ENCODE measurements around the gene MTA2. TPM values are rescaled to one million over a fixed set of nuclear protein-coding genes. Genes with fewer than 3 reads are reported as not detected.
A peak's percentile ranks its signal among the peaks of the same experiment; 100 is the strongest.
"Not testable (repeated sequence)": the region's sequence is repeated elsewhere in the genome, so short reads cannot be mapped to it uniquely, and the experiment has no call there.

The MTA2 gene
- total RNA-seq, result 10 to 100 TPM; 84.5 to 96.6 TPM
- long read RNA-seq, partial matches to known transcripts, result 3 of 7 reads
- long read RNA-seq, other reads (novel, unspliced or antisense), result 2 of 7 reads

DNA sequence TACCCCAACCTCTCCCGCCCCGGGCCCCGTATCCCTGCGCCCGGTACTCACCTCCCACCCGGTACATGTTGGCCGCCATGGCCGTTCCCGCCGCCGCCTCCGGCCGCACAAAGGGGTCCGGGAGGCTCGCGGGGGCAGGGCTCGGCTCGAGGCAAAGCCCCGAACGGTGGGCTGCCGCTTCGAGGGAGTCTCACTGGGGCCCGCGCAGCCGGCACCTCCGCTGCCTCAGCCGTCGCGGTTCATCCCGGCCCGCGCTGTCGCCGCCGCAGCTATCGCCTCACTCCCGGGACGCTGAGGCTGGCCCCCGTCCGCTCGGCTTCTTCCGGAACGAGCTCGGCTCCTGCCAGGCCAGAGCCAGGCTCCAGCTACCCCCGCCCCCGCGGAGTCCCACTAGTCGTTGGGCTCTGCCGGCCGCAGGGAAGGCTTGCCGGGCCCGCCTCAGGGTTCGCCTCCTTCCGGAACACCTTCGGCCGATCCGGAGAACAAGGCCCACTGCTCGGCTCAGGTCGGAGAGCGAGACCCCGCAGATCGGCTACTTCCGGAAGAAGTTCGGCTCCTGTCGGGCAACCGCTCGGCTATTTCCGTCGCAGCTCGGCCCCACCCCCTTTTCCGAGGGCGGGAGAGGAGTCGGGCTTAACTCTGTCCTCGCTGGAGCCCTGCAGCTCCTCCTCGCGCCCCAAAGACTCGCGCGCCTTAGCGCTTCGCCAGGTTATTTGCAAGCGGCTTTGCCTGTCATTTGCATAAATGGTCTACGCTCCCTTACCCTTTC is at the start of gene MTA2:
TSS of gene MTA2 (minus strand) at position 494 of the 769 bp plus-strand sequence. CDS start at position 79, 415 bp downstream.
- intact Hi-C loops (cut with DNase I, micrococcal nuclease), result no loop called here

DNA sequence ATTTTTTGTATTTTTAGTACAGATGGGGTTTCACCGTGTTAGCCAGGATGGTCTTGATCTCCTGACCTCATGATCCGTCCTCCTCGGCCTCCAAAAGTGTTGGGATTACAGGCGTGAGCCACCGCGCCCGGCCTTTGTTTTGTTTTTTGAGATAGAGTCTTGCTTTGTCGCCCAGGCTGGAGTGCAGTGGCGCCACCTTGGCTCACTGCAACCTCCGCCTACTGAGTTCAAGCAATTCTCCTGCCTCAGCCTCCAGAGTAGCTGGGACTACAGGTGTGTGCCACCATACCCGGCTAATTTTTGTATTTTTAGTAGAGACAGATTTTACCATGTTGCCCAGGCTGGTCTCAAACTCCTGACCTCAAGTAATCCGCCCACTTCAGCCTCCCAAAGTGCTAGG is 48.6 kb upstream of the MTA2 start:
- intact Hi-C loops (cut with DNase I, micrococcal nuclease); DNase-seq; ATAC-seq: not testable (repeated sequence)

More for the DNA sequence above, at the start of gene MTA2:
- ATAC-seq (peak; percentile 82), DNase-seq (peak; percentile 97 to 98)

DNA sequence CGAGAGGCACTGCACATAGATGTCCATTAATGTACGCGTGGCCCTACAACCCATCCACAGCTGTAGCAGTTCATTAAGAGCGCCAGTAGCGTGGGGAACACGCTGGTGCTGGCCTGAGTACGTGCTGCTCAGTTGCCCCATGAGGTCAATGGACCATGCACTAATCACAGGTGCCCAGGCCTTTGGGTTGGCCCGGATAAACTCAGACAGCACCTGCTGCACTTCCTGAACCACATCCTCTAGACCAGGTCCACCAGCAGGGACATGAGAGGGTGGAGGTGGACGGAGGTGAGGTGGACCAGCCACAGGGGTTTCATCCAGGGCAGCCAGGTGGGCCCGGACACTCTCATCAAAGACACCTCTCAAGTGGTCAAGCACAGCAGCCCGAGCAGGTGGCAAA is 47.8 kb upstream of the MTA2 start:
- DNase-seq (no peak), ATAC-seq (no peak)

DNA sequence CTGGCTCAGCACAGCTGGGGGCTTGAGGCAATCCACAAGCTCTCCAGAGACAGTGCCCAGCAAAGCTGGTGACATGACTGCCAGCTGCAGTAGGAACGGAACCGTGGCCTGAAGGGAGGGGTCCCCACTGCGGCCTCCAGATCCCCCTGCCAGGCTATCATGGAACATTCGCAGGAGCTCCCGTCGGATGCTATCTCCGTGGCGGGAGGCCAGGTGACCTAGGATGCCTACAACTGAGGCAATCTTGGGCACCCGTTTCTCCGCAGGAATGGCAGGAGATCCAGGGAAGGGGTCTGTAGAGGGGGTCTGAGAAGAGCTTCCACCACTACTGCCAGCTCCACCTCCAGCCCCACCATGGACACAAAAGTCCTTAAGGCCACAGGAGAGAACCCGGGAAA is 47.3 kb upstream of the MTA2 start:
- no peak for DNase-seq
- no peak for ATAC-seq
- intact Hi-C loops (cut with DNase I, micrococcal nuclease), result no loop called here

More for the DNA sequence above, 47.8 kb upstream of the MTA2 start:
- intact Hi-C loops (cut with DNase I, micrococcal nuclease), result no loop called here

DNA sequence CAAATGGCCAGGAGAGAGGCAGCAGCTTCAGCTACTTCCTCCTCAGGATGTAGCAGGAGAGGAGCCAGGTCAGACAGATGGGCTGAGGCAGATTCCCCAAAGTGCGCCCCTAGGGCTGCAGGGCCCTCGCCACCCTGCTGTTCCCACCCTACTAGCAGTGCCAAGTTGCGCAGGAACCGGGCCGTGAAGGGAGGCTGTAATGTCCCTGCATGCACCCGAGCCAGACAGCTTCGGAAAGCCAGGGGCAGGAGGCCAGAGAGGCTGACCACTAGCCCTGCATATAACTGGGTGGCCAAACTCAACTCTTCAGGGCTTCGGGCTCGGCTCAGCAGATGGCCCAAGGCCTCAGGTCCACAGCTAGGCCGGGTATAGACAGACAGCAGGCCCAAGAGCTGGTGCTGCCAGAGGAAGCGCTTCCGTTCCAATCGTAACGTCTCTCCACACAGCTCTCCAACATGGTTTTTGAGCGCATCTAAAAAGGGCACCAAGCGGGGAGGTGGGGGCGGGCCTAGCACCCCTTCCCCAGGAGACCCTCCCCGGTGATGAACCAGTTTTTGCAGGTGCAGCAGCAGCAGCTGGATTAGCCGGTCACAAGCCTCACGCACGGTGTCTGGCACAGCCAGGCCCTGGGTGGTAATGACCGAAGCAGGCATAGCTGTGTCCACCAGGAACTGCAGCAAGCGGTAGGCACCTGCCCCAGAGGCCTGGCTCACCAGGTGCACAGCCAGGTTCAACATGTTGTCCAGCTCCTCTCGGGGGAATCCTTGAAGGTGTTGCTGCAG is 46.7 kb upstream of the MTA2 start:
- DNase-seq (no peak), ATAC-seq (no peak)
- intact Hi-C loops (cut with DNase I, micrococcal nuclease), result no loop called here

DNA sequence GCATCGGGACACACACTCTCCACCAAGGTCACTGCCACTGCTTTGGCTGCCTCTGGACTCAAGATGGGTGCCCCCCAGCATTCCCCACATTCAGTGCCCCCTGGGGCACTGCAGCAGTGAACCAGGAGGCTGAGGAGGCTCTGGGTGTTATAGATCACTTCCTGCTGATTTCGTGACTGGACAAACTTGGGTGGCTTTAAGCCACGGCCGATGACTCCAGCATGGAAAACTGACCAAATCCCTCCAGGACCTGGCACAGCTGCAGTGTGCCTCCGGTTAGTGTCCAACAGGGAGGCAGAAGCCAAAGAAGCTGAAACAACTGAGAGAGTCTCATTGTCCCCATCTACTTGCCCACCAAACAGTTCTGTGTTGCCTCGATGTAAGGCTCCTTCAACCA is 45.9 kb upstream of the MTA2 start:
- no peak for ATAC-seq
- intact Hi-C loops (cut with DNase I, micrococcal nuclease), result no loop called here
- DNase-seq, result no peak

DNA sequence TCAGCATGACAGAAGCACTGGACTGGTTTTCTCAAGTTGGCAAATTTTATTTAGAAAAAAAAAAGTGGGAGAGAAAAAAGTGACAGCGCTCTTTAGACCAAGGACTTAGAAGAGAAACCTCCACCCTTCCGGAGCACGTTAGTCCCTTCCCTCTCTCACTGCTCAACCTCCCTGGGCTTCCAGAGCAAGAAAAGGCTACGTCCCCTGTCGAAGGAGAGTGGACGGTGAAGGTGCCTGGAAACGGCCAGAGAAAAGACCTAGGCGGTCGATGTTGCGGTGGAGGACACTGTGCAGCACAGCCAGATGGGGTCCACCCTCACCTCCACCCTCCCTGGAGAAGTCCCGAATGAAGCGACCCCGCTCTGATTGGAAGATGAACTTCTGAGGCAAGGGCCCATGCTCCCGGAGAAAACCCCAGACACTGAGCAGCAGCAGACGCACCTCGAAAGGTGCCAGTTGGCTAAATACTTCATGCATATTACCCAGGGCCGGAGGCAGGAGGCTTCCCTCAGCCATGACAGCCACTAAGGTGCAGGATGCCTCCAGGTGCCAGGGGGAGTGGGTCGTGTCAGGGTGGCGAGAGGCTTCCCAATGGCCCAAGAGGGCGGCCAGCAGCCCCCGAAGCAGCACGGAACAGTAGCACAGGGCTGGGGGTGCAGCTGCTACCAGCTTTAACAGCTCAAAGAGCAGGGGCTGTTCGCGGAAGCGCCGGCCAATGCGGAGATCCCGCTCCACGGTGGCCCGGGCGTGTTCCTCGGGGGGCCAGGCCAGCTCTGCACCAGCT is 45.4 kb upstream of the MTA2 start:
- DNase-seq (no peak), ATAC-seq (no peak)
- intact Hi-C loops (cut with DNase I, micrococcal nuclease), result no loop called here

DNA sequence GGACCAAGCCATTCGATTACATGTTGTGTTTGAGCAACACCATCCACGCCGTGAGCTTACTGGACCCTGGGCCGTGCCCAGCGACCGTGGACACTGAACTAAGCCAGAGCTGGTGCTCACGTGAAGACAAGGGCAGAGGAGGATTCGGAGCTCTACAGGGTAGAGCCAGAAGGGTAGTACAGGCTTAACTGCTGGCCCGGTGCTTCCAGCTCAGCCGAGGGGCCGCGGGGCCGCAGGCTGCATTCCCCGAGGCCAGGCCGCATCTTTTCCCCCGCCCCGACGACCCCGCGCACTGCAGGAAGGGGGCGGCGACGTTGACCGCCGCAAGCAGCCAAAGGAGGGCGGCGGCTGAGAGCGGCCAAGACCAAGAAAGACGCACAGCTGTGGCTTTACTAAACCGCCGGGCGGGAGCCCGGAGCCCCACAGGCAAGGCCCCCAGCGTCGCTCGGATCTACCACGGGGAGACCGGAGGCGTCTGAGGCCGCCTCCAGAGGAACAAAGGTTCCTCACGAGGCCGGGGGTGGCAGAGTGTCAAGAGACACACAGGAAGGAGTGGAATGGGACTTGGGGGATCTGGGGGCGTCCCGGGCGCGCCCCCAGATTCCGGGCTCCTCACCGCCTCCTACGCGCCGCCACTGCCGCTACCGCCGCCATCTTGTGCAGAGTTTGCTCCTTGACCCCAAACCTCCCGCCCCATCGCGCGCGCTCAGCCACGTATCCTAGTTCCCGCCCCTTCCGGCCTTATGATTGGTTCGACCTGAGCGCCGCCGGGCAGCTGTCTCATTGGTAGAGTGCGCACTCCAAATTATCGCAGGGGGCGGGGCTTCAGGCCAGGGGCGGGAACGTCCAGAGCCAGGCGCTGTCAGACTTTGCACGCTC is 44.5 kb upstream of the MTA2 start, which contains the start of gene GANAB:
TSS of gene GANAB (minus strand) at position 668 of the 879 bp plus-strand sequence. CDS start at position 654, 14 bp downstream.
- DNase-seq (peak; percentile 99 to 100), ATAC-seq (peak; percentile 98)
- intact Hi-C loops (cut with DNase I, micrococcal nuclease), result no loop called here

DNA sequence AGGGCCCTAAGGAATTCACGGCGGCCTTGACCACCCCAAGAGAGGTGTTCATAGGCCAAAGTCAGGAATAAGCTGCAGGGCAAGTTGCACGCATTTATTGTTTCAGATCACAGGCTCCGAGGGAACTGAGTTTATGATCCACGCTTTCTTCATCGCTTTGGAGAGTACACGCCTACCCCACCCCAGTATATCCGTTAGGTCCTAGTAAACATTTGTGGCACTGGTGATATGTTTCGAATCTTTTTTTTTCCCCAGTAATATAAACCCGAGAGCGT is 43.9 kb upstream of the MTA2 start:
- intact Hi-C loops (cut with DNase I, micrococcal nuclease), result no loop called here
- peak; percentile 32 for ATAC-seq
- DNase-seq, result no peak

DNA sequence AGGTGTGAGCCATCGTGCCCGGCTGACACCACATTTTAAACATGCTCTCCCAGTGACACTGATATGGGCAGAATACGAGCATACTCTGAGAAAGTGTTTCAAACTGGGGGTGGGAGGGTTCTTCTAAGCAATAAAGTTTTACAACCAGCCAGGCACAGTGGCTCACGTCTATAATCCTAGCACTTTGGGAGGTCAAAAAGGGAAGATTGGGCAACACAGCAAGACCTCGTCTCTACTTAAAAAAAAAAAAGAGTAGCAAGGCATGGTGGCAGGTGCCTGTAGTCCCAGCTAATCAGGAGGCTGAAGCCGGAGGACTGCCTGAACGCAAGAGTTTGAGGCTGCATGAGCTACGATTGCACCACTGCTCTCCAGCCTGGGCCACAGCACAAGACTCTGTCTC is 42.6 kb upstream of the MTA2 start:
- intact Hi-C loops (cut with DNase I, micrococcal nuclease), result no loop called here
- no peak for ATAC-seq

DNA sequence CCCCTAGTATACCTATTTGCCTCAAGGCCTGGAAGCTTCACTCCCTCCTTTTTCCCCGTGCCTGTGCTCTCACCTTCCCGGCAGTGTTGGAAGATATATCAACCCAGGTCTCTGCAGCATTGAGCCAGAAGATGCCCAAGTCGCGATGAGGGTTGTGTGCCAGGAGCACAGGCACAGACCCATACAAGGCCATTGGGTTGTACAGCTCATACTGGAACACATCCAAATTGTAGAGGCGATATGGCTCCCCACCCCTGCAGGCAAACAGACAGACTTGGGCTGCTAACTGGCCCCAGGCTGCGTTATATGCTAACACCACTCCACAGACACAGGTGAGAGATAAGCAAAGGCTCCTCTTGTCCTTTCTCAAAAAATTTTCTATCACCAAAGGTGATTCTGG is 30.8 kb upstream of the MTA2 start:
- DNase-seq (no peak), ATAC-seq (peak; percentile 51)
- intact Hi-C loops (cut with DNase I, micrococcal nuclease), result no loop called here

More for the DNA sequence above, 42.6 kb upstream of the MTA2 start:
- no peak for DNase-seq

DNA sequence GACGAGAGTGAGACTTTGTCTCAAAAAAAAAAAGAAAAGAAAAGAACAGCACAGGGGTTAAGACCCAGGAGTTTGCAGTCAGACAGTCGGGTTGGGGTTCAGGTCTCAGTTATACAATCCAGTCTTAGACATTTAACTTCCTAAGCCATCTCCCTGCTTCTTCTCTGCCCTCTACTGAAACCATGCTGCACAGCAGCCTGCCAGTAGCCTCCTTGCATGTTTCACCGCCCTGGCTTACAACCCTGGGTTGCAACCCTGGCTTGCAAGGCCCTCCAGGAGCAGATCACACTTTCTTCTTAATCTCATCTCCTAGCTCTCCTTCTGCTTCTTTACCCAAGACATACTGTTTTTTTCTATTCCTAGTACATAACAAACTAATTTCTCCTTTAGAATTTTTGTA is 26.0 kb upstream of the MTA2 start:
- no peak for ATAC-seq
- no peak for DNase-seq
- intact Hi-C loops (cut with DNase I, micrococcal nuclease), result no loop called here

DNA sequence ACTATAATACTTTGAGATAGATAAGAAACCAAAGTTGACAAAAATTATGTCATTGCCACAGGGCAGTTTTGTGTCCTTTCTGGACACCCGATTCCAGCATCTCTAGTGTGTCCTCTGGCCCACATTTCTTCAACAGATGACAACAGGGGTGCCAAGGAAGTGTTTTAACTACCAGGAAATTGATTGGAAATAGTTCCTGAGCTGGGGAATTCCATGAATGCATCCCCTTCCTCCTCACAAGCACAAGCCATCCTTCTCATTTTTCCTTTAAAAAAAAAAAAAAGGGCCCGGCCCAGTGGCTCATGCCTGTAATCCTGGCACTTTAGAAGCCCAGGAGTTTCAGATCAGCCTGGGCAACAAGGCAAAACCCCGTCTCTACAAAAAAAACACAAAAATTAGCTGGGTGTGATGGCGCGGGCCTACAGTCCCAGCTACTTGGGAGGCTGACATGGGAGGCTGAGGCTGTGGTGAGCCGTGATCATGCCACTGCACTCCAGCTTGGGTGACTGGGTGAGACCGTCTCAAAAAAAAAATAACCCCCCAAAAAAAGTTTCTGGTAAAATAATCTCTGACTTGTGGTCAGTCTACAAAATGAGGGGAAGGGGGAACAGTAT is 20.9 kb upstream of the MTA2 start:
- intact Hi-C loops (cut with DNase I, micrococcal nuclease), result no loop called here
- ATAC-seq, result no peak
- no peak for DNase-seq

DNA sequence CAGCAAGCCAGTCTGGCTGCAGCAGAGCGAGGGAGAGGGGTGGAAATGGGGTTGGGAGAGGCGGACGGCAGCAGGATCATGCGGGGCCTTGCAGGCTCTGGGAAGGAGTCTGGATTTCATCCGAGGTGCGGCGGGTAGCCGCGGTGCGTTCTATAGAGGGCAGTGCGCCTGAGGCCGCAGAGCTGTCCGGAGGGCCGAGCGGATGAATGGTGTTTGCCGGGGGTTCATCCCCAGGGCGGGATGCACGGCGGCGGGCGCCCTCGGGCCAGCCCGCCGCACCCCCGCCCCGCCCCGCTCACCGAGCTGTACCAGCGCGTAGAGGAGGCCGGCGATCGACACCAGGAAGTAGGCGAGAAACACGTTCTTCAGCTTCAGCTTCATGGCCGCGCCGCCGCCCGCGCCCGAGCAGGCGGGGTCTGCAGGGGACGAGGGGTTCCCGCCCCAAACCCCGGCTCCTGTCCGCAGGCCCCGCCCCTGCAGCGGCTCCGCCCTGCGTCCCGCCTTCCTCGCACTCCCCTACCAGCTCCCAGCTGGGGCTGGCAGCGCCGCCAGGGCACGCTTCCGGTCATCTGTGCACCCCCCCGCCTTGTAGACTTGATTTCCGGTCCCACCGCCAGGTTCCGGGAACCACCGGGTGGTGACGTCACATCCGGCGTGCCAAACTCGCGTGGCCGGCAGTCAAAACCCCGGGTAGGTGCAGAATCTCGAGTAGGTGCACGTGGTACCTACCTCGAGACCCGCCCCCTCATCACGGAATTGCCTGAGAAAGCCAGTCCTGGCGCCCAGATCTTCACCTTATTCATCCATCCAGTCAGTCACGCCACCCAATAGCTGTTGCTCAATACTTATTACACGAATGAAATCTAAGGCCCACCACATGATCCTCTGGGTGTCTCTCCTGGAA is 20.2 kb upstream of the MTA2 start, which contains the start of gene B3GAT3:
TSS of gene B3GAT3 (minus strand) at position 420 of the 904 bp plus-strand sequence. CDS start at position 381, 39 bp downstream.
- DNase-seq (peak; percentile 98 to 99), ATAC-seq (peak; percentile 95)
- intact Hi-C loops (cut with DNase I, micrococcal nuclease), result no loop called here

DNA sequence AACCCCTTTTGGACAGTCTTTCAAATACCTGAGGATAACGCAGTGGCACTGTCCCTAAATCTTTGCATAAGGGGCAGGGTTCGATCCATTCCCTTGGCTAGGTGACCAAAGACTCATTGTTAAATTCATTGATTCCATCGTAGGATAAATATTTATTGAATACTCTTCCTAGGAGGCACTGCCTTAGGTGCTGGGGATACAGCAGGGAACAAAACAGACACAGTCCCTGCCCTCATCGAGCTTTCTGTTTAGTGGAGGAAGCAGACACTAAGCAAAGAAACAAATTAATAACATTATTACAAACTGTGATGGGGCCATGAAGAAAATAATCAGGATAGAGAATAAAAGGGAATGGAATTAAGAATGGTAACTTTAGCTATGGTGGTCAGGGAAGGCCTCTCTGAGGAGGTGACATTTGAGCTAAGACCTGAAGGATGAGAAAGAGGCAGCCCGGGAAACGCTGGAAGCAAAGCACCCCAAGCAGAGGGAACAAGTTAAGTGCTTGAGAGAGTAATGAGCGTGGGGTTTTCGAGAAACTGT is 19.4 kb upstream of the MTA2 start:
- intact Hi-C loops (cut with DNase I, micrococcal nuclease), result no loop called here
- ATAC-seq, result no peak

DNA sequence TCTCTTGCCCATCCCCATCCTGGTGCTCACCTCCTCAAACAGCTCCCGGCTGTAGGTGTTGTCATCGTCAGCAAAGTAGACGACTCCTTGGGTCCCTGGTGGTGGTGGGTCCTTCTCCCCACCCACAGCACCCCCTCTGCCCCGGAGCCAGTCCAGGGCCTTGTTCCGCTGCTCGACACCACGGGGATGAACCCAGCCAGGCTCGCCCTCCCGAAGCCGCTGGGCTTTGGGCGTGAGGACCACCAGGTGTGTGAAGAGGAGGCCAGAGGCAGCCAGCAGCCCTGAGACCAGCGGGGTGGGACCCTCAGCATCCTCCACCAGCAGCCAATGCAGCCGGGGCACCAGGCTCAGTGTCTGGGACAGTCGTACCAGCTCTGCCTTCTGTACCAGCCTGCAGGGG is 15.3 kb upstream of the MTA2 start:
- ATAC-seq; intact Hi-C loops (cut with DNase I, micrococcal nuclease); DNase-seq: not testable (repeated sequence)

More for the DNA sequence above, 19.4 kb upstream of the MTA2 start:
- DNase-seq, result no peak

DNA sequence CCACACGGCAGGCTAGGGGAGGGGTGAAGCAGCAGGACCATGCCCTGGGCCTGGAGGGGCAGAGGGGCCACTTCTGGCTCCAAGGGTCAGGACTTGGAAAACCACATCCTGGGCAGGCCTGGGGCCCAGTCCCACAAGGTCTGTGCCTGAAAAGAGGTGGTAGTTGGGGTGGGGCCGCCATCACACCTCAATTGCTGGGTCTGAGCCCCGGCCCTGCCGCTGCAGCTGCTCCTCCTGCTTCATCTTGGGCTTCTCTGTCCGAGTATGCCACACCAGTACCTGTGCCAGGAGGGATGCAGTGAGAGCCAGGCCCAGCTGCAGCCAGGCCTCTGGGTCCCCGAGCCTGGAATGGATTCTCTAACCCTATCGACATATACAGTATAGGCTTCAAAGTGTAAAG is 13.9 kb upstream of the MTA2 start:
- no peak for DNase-seq
- intact Hi-C loops (cut with DNase I, micrococcal nuclease), result no loop called here
- ATAC-seq, result no peak

Data from left colon (tissue), 2 donors.